Coronary artery (tissue), 2 donors: Measurements from ENCODE around the gene FBXO10.

ENCODE experiments used
- DNase-seq: peaks from one replicate; pipeline ENCODE4 v3.0.0-alpha.2; 2017; ENCODE audit warnings: low spot score
- H3K27ac ChIP-seq, 2 donors: fragments of 200-600 bp; sonication (generic); one replicate each; pipeline ENCODE4 v1.5.1; 2016 to 2019
- H3K4me3 ChIP-seq: fragments of 200-600 bp; sonication (generic); 2 replicates; pipeline ENCODE4 v1.5.1; 2016; ENCODE audit warnings: mild to moderate bottlenecking, moderate library complexity
- CTCF ChIP-seq: fragments of 200-600 bp; sonication (generic); IDR thresholded peaks from one replicate; pipeline ENCODE4 v1.5.1; 2019; ENCODE audit warnings: antibody characterized with exemption

The FBXO10 gene

GRCh38 chr9:37575001-37575400, 1.2 kb downstream of the FBXO10 start:
- no peak for TF ChIP-seq CTCF
- H3K27ac ChIP-seq = peak overlapping the region in 1 of 2 donors; percentile 82
- DNase-seq = no peak
- H3K4me3 ChIP-seq = peak overlapping the region; percentile 79

GRCh38 chr9:37574241-37574721, 1.9 kb downstream of the FBXO10 start:
- DNase-seq = no peak

GRCh38 chr9:37571282-37571681, 4.9 kb downstream of the FBXO10 start:
- Histone ChIP-seq H3K4me3 (no peak overlapping the region), H3K27ac (no peak overlapping the region)
- no peak for TF ChIP-seq CTCF
- DNase-seq = no peak

More at GRCh38 chr9:37574241-37574721, 1.9 kb downstream of the FBXO10 start:
- H3K4me3 ChIP-seq = no peak overlapping the region
- TF ChIP-seq CTCF = no peak
- no peak overlapping the region for H3K27ac ChIP-seq

GRCh38 chr9:37566716-37567115, 9.5 kb downstream of the FBXO10 start:
- DNase-seq = no peak
- TF ChIP-seq CTCF = no peak
- Histone ChIP-seq H3K27ac (no peak overlapping the region), H3K4me3 (no peak overlapping the region)

GRCh38 chr9:37565661-37566618, 10.2 kb downstream of the FBXO10 start:
- Histone ChIP-seq H3K4me3 (no peak overlapping the region), H3K27ac (no peak overlapping the region)
- TF ChIP-seq CTCF = no peak
- DNase-seq = no peak

- H3K4me3 ChIP-seq = no peak overlapping the region
- no peak for TF ChIP-seq CTCF
- DNase-seq = no peak
- H3K27ac ChIP-seq = no peak overlapping the region
These were observed 11.3 kb downstream of the FBXO10 start for GRCh38 chr9:37564916-37565315.
